ENCODE data around the gene ETV3. TPM values are rescaled to one million over a fixed set of nuclear protein-coding genes. Genes with fewer than 3 reads are reported as not detected.

The ETV3 gene
- total and polyA plus RNA-seq, 2 donors (not counting 1 experiment from before 2014, with no cell fraction given) = 9.9 to 11.4 TPM

DNA sequence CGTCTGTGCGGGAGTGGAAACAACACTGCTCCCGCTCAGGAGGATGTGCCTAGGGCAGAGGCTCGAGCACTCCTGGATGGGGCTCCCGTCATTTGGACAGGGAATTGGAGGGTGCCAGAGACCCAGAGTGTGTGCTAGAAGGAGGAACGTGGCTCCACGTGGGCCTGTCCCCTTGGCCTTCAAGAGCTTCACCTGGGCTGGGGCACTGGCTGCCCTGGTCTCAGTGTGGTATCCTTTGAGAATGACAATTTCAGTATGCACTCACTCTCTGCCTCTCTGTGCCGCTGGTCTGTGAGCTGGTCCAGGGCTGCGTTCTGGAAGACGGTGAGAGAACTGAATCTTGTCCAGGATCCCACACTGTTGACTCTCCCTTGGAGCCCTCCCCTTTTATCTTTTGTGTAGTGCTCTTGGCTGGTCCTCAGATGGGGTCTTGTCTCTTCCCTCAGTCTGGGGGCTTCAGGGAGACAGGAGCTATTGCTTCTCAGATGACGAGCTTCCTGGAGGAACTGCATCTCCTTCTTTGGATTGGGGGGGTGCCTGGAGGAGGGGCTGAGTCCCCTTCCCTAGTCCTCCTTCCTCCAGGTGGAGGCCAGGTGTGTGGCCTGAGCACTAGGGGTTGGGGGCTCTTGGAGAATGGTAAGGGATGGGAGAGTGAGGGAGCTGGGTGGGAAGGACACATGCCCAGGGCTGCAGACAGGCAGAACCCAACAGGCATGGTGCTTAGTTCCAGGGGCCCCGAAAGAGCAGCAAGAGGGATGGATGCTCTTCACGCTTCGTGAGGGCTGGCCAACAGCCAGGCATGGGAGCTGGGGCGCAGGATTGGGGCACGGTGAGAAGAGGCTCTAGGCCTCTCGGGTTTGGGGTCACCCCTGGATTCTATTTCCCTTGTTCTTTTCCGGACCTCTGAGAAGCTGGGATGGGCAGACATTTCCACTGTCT is 23.7 kb downstream of the ETV3 start:
- H3K4me2 ChIP-seq (ENCODE audit: extremely low read depth, insufficient read depth, low read length) = no peak overlapping the region
- H4K20me1 ChIP-seq (ENCODE audit: control insufficient read depth, extremely low read depth, insufficient read depth, low read length) = no peaks in the 10 kb centered on the region
- H2AFZ ChIP-seq (ENCODE audit: low read length) = no peak overlapping the region
- no peak overlapping the region for H3K4me3 ChIP-seq (replicated peaks in 1 of 4; ENCODE audit: control extremely low read depth in 1 of 4, insufficient read depth in 1 of 4, low read depth in 3 of 4, low read length in 4 of 4)
- no peaks in the 10 kb centered on the region for H3K36me3 ChIP-seq (ENCODE audit: control insufficient read depth, insufficient read depth, low read length)
- H3K9ac ChIP-seq (ENCODE audit: insufficient read depth, low read length) = no peak overlapping the region
- no peaks in the 10 kb centered on the region for H3K9me3 ChIP-seq (ENCODE audit: control insufficient read depth, insufficient read depth, low read depth, low read length)
- no peaks in the 10 kb centered on the region for H3K79me2 ChIP-seq (ENCODE audit: control insufficient read depth, insufficient read depth, low read length)
- peaks cover 31% of the 10 kb centered on the region for H3K27me3 ChIP-seq (ENCODE audit: control insufficient read depth, insufficient read depth, low read length)
- no peak for TF ChIP-seq EZH2 (IDR thresholded peaks at IDR 0.05; ENCODE audit: low read length, missing control alignments)
- TF ChIP-seq, protein P1, sequence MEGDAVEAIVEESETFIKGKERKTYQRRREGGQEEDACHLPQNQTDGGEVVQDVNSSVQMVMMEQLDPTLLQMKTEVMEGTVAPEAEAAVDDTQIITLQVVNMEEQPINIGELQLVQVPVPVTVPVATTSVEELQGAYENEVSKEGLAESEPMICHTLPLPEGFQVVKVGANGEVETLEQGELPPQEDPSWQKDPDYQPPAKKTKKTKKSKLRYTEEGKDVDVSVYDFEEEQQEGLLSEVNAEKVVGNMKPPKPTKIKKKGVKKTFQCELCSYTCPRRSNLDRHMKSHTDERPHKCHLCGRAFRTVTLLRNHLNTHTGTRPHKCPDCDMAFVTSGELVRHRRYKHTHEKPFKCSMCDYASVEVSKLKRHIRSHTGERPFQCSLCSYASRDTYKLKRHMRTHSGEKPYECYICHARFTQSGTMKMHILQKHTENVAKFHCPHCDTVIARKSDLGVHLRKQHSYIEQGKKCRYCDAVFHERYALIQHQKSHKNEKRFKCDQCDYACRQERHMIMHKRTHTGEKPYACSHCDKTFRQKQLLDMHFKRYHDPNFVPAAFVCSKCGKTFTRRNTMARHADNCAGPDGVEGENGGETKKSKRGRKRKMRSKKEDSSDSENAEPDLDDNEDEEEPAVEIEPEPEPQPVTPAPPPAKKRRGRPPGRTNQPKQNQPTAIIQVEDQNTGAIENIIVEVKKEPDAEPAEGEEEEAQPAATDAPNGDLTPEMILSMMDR (conservative IDR thresholded peaks at IDR 0.05 in 1 of 2, IDR thresholded peaks at IDR 0.05 in 1 of 2; ENCODE audit: low read depth in 1 of 2, low read length in 2 of 2) = no peak
- no peak for DNase-seq (ENCODE audit: low read depth in 2 of 2)
- no peak overlapping the region for H3K27ac ChIP-seq (ENCODE audit: insufficient read depth, low read length)
- H3K4me1 ChIP-seq (ENCODE audit: control insufficient read depth, extremely low read depth, insufficient read depth, low read length) = no peaks in the 10 kb centered on the region

DNA sequence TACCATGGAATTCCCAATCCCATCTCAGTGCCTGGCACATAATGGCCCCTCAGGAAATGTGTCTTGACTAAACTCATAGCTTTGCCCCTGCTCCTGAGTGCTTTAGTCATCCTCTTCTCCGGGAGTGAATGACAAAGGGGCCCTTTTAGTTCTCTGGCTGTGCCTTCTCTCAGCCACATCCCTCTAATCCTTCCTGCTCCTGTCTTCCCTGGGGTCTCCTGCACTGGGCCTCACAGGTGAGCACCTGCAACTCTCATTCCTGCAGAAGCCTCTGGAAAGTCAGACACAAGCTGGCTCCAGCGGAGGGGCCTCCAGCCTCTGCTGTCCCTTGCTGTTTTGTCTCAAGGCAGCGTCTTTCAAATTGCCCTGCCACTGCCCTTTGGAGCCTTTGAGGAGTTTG is 24.6 kb downstream of the ETV3 start:
- Histone ChIP-seq H2AFZ (ENCODE audit: low read length) (no peak overlapping the region), H3K9ac (ENCODE audit: insufficient read depth, low read length) (no peak overlapping the region), H3K4me3 (replicated peaks in 1 of 4; ENCODE audit: control extremely low read depth in 1 of 4, insufficient read depth in 1 of 4, low read depth in 3 of 4, low read length in 4 of 4) (no peak overlapping the region), H3K4me1 (ENCODE audit: control insufficient read depth, extremely low read depth, insufficient read depth, low read length) (no peaks in the 10 kb centered on the region), H3K27me3 (ENCODE audit: control insufficient read depth, insufficient read depth, low read length) (peaks cover 35% of the 10 kb centered on the region), H3K4me2 (ENCODE audit: extremely low read depth, insufficient read depth, low read length) (no peak overlapping the region), H3K9me3 (ENCODE audit: control insufficient read depth, insufficient read depth, low read depth, low read length) (no peaks in the 10 kb centered on the region), H3K79me2 (ENCODE audit: control insufficient read depth, insufficient read depth, low read length) (no peaks in the 10 kb centered on the region), H3K36me3 (ENCODE audit: control insufficient read depth, insufficient read depth, low read length) (no peaks in the 10 kb centered on the region), H4K20me1 (ENCODE audit: control insufficient read depth, extremely low read depth, insufficient read depth, low read length) (no peaks in the 10 kb centered on the region), H3K27ac (ENCODE audit: insufficient read depth, low read length) (no peak overlapping the region)
- DNase-seq (ENCODE audit: low read depth in 2 of 2) = no peak
- TF ChIP-seq, protein P1 (conservative IDR thresholded peaks at IDR 0.05 in 1 of 2, IDR thresholded peaks at IDR 0.05 in 1 of 2; ENCODE audit: low read depth in 1 of 2, low read length in 2 of 2) = no peak
- TF ChIP-seq EZH2 (IDR thresholded peaks at IDR 0.05; ENCODE audit: low read length, missing control alignments) = no peak

DNA sequence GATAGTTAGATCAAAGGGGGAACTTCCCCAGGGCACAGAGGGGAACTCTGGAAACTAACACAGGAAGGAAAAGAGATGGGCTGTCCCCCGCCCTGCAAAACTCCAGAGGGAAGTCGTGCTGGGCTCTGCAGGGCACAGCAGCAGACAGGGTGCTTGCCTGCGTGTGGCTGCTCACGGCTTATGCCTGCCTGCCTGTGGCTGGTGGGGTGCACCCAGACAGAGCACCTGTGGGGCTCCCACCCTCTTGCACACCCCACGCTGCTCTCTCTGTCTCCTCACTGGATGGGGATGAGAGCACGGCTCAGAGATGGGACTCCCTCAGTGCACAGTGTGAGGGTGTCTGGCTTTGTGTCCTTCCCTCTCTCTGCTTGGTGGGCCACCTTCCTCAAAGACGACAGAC is 25.1 kb downstream of the ETV3 start:
- H3K9ac ChIP-seq (ENCODE audit: insufficient read depth, low read length) = no peak overlapping the region
- TF ChIP-seq, protein P1 (conservative IDR thresholded peaks at IDR 0.05 in 1 of 2, IDR thresholded peaks at IDR 0.05 in 1 of 2; ENCODE audit: low read depth in 1 of 2, low read length in 2 of 2) = no peak
- TF ChIP-seq EZH2 (IDR thresholded peaks at IDR 0.05; ENCODE audit: low read length, missing control alignments) = no peak
- H3K27me3 ChIP-seq (ENCODE audit: control insufficient read depth, insufficient read depth, low read length) = peaks cover 35% of the 10 kb centered on the region
- no peaks in the 10 kb centered on the region for H3K36me3 ChIP-seq (ENCODE audit: control insufficient read depth, insufficient read depth, low read length)
- H2AFZ ChIP-seq (ENCODE audit: low read length) = no peak overlapping the region
- H3K4me2 ChIP-seq (ENCODE audit: extremely low read depth, insufficient read depth, low read length) = no peak overlapping the region
- H3K27ac ChIP-seq (ENCODE audit: insufficient read depth, low read length) = no peak overlapping the region
- H3K4me1 ChIP-seq (ENCODE audit: control insufficient read depth, extremely low read depth, insufficient read depth, low read length) = no peaks in the 10 kb centered on the region
- H3K4me3 ChIP-seq (replicated peaks in 1 of 4; ENCODE audit: control extremely low read depth in 1 of 4, insufficient read depth in 1 of 4, low read depth in 3 of 4, low read length in 4 of 4) = no peak overlapping the region
- no peak for DNase-seq (ENCODE audit: low read depth in 2 of 2)
- H3K9me3 ChIP-seq (ENCODE audit: control insufficient read depth, insufficient read depth, low read depth, low read length) = no peaks in the 10 kb centered on the region
- H3K79me2 ChIP-seq (ENCODE audit: control insufficient read depth, insufficient read depth, low read length) = no peaks in the 10 kb centered on the region
- no peaks in the 10 kb centered on the region for H4K20me1 ChIP-seq (ENCODE audit: control insufficient read depth, extremely low read depth, insufficient read depth, low read length)
